HepG2 (cell line): ENCODE measurements around the gene ZNF302. TPM values are rescaled to one million over a fixed set of nuclear protein-coding genes. Genes with fewer than 3 reads are reported as not detected.

ENCODE experiments used
- ATAC-seq: fragments of 200-7000 bp; cut with Tn5 transposase; 3 replicates; pipeline ENCODE4 v1.9.1; 2020; ENCODE audit warnings: mild to moderate bottlenecking, moderate library complexity
- BruUV-seq: library from RNA; stranded (reverse); fragments of 400-500 nt; replicated peaks from 2 replicates; lab custom pipeline; 2021; lab: Mats Ljungman, UMichigan
- CTCF ChIA-PET: fragments of 300-600 bp; formaldehyde crosslinking; extraction: SDS; loops from one replicate; lab custom pipeline; 2021; ENCODE audit warnings: low total read pairs, inconsistent platforms, low intra/inter-chr PET ratio; lab: Yijun Ruan, JAX
- POLR2A ChIA-PET: fragments of 350-600 bp; sonication (Branson Sonifier 250); formaldehyde crosslinking; loops from one replicate; lab custom pipeline; 2020; ENCODE audit warnings: antibody characterized with exemption, inconsistent platforms; lab: Yijun Ruan, JAX
- DNase-seq: peaks from one replicate; pipeline ENCODE4 v3.0.0-alpha.2; 2015; ENCODE audit warnings: low spot score
- FAIRE-seq: peaks from 3 replicates; lab custom pipeline; 2011; peaks lifted over from hg19 to GRCh38; lab: Jason Lieb, UNC
- H2AFZ ChIP-seq: one replicate; pipeline ENCODE4 v1.6.1; 2011; ENCODE audit warnings: low read length, inconsistent platforms
- H3K27ac ChIP-seq: fragments of 300-600 bp; 3 replicates; pipeline ENCODE4 v1.8.0; 2011; ENCODE audit warnings: mixed run types, mild to moderate bottlenecking, mixed read lengths, low read length, inconsistent platforms; ENCODE audit not compliant: insufficient read depth; ENCODE audit errors: extremely low read length
- H3K27me3 ChIP-seq, 2 experiments: fragments of 200-600 bp in 1 of 2; 2 replicates in 1 of 2; 3 replicates in 1 of 2; pipeline versions ENCODE4 v1.6.0 to v1.8.0; 2011; ENCODE audit warnings: low read length in 2 of 2, mild to moderate bottlenecking in 2 of 2, moderate library complexity in 2 of 2, inconsistent platforms in 1 of 2; ENCODE audit not compliant: insufficient read depth in 2 of 2, control insufficient read depth in 1 of 2
- H3K36me3 ChIP-seq, 2 experiments: fragments of 200-600 bp in 1 of 2; replicated peaks in 1 of 2; 2 replicates in 1 of 2; 3 replicates in 1 of 2; pipeline versions ENCODE4 v1.5.1 to v1.8.0; 2011; ENCODE audit warnings: low read length in 2 of 2, inconsistent platforms in 1 of 2; ENCODE audit not compliant: insufficient read depth in 2 of 2, control insufficient read depth in 1 of 2
- H3K4me1 ChIP-seq: 2 replicates; pipeline ENCODE4 v1.5.1; 2012; ENCODE audit warnings: low read length, inconsistent platforms; ENCODE audit not compliant: insufficient read depth
- H3K4me2 ChIP-seq: 2 replicates; pipeline ENCODE4 v1.6.0; 2011; ENCODE audit warnings: low read depth, low read length, inconsistent platforms
- H3K4me3 ChIP-seq, 3 experiments: fragments of 200-600 bp in 1 of 3; sonication (generic), shearing (Covaris generic) in 1 of 3; replicated peaks in 1 of 3; 2 replicates each; pipeline ENCODE4 v1.5.1; 2011 to 2016; ENCODE audit warnings: low read length in 3 of 3, inconsistent platforms in 2 of 3, low read depth in 2 of 3, mild to moderate bottlenecking in 2 of 3, control low read depth in 1 of 3, mixed read lengths in 1 of 3; ENCODE audit not compliant: insufficient read depth in 1 of 3
- H3K79me2 ChIP-seq: one replicate; pipeline ENCODE4 v1.6.1; 2011; ENCODE audit warnings: low read length, inconsistent platforms; ENCODE audit not compliant: insufficient read depth
- H3K9ac ChIP-seq: 2 replicates; pipeline ENCODE4 v1.6.0; 2011; ENCODE audit warnings: mild to moderate bottlenecking, low read depth, low read length, inconsistent platforms; ENCODE audit not compliant: insufficient read depth
- H3K9me3 ChIP-seq: 2 replicates; pipeline ENCODE4 v1.5.1; 2012; ENCODE audit warnings: mild to moderate bottlenecking, low read length
- H4K20me1 ChIP-seq: 2 replicates; pipeline ENCODE4 v1.6.0; 2011; ENCODE audit warnings: inconsistent platforms, mild to moderate bottlenecking, low read length, moderate library complexity; ENCODE audit not compliant: insufficient read depth
- ATF1 ChIP-seq: IDR thresholded peaks from 2 replicates; pipeline ENCODE4 v1.6.1; 2016; ENCODE audit warnings: mild to moderate bottlenecking, control low read depth
- GABPA ChIP-seq, 2 experiments: IDR thresholded peaks; 2 replicates each; pipeline ENCODE4 v1.6.1; 2011 to 2016; ENCODE audit warnings: low read depth in 2 of 2, low read length in 1 of 2, missing biosample characterization in 1 of 2, missing genetic modification characterization in 1 of 2
- GATAD2A ChIP-seq: IDR thresholded peaks from 2 replicates; pipeline ENCODE4 v1.6.1; 2016
- HMGXB3 ChIP-seq: sonication (generic); formaldehyde crosslinking; IDR thresholded peaks from 2 replicates; pipeline ENCODE4 v1.4.0; 2020; ENCODE audit warnings: missing genetic modification reagents, borderline replicate concordance
- HNF1B ChIP-seq: sonication (generic); formaldehyde crosslinking; IDR thresholded peaks from 2 replicates; pipeline ENCODE4 v1.5.1; 2020; ENCODE audit warnings: mild to moderate bottlenecking, moderate library complexity, missing genetic modification reagents
- HNF4A ChIP-seq: sonication (generic); formaldehyde crosslinking; IDR thresholded peaks from 2 replicates; pipeline ENCODE4 v1.4.0; 2020; ENCODE audit warnings: missing genetic modification reagents
- KDM5A ChIP-seq: fragments of 200-600 bp; sonication (generic); IDR thresholded peaks from 2 replicates; pipeline ENCODE4 v1.7.0; 2018; ENCODE audit warnings: antibody characterized with exemption, mild to moderate bottlenecking, low read length, borderline replicate concordance
- MZF1 ChIP-seq: sonication (generic); formaldehyde crosslinking; IDR thresholded peaks from 2 replicates; pipeline ENCODE4 v1.8.1; 2023; ENCODE audit warnings: mild to moderate bottlenecking, missing genetic modification reagents, borderline replicate concordance
- NR2F6 ChIP-seq, 2 experiments: IDR thresholded peaks; 2 replicates each; pipeline ENCODE4 v1.6.1; 2016; ENCODE audit warnings: antibody characterized with exemption in 1 of 2, mild to moderate bottlenecking in 1 of 2
- RARA ChIP-seq: IDR thresholded peaks from 2 replicates; pipeline ENCODE4 v1.6.1; 2016; ENCODE audit warnings: missing genetic modification reagents, missing compliant biosample characterization
- SALL1 ChIP-seq: sonication (generic); formaldehyde crosslinking; IDR thresholded peaks from 2 replicates; pipeline ENCODE4 v1.8.0; 2022; ENCODE audit warnings: mild to moderate bottlenecking, missing genetic modification reagents
- SALL2 ChIP-seq: sonication (generic); formaldehyde crosslinking; IDR thresholded peaks from 2 replicates; pipeline ENCODE4 v1.8.1; 2023; ENCODE audit warnings: mild to moderate bottlenecking, missing genetic modification reagents, inconsistent platforms
- TFDP1 ChIP-seq: IDR thresholded peaks from 2 replicates; pipeline ENCODE4 v1.6.1; 2016; ENCODE audit warnings: missing compliant biosample characterization, missing genetic modification reagents, borderline replicate concordance
- THRA ChIP-seq: sonication (generic); formaldehyde crosslinking; IDR thresholded peaks from 2 replicates; pipeline ENCODE4 v1.4.0; 2020; ENCODE audit warnings: missing genetic modification reagents, borderline replicate concordance
- XBP1 ChIP-seq: sonication (generic); formaldehyde crosslinking; IDR thresholded peaks from 2 replicates; pipeline ENCODE4 v1.5.0; 2020; ENCODE audit warnings: missing genetic modification reagents
- ZNF20 ChIP-seq: sonication (generic); formaldehyde crosslinking; IDR thresholded peaks from 2 replicates; pipeline ENCODE4 v1.4.0; 2020; ENCODE audit warnings: mild to moderate bottlenecking, moderate library complexity, missing genetic modification reagents
- ZNF772 ChIP-seq: sonication (generic); formaldehyde crosslinking; IDR thresholded peaks from 2 replicates; pipeline ENCODE4 v1.5.0; 2020; ENCODE audit warnings: mild to moderate bottlenecking, missing genetic modification reagents
- WGBS: methylation state at CpG from one replicate; pipeline ENCODE4 v1.1.6; 2017; ENCODE audit warnings: low lambda C conversion rate; 5-methylcytosine and 5-hydroxymethylcytosine counted together
- in situ Hi-C: cut with HindIII; loops from 2 replicates; pipeline ENCODE4 v1.10.0; 2017; ENCODE audit warnings: low pct_unique_long_range_greater_than_20kb; ENCODE audit not compliant: extremely low pct_ligation_motif_present
- intact Hi-C: fragments of 100-400 bp; cut with micrococcal nuclease; formaldehyde crosslinking; loops from one replicate; pipeline ENCODE4 v1.10.0; 2022; ENCODE audit not compliant: unreplicated experiment
- polyA plus RNA-seq, 8 experiments: library from polyadenylated mRNA; depleted of rRNA in 3 of 8; stranded (reverse) in 7 of 8; unstranded in 1 of 8; fragments of >200 nt; fragmentation: Illumina TruSeq in 4 of 8; extraction: Trizol in 4 of 8; gene quantifications; 2 replicates each; pipeline versions ENCODE4 v1.2.1 to v1.2.3, GENCODE V29; 2011 to 2016; ENCODE audit warnings: low read depth in 4 of 8, missing spikeins in 1 of 8, mixed read lengths in 1 of 8; ENCODE audit not compliant: insufficient read depth in 1 of 8
- total RNA-seq, 5 experiments: library from RNA; depleted of rRNA; stranded (reverse); fragments of >200 nt; fragmentation: Illumina TruSeq; extraction: Trizol; gene quantifications; 2 replicates each; pipeline ENCODE4 v1.2.3, GENCODE V29; 2016; ENCODE audit warnings: low read depth in 1 of 5

ZNF302 gene
- total and polyA plus RNA-seq, 2 of the 13 experiments (the other 11 are each of a cell fraction or from before 2014, with no cell fraction given) = not detected

- WGBS = 0% methylated on average over 6 of the region's 6 CpGs
- Histone ChIP-seq H3K36me3 (no peaks in the 10 kb centered on the region), H3K9me3 (no peaks in the 10 kb centered on the region), H3K4me1 (peaks cover 30% of the 10 kb centered on the region), H3K27me3 (peaks cover 0 to 23% of the 10 kb centered on the region in 2 experiments; a peak in 3 of 5 replicates), H4K20me1 (no peaks in the 10 kb centered on the region), H3K4me3 (no peak overlapping the region), H2AFZ (no peak overlapping the region), H3K79me2 (no peaks in the 10 kb centered on the region), H3K27ac (peak overlapping the region; percentile 14), H3K9ac (no peak overlapping the region), H3K4me2 (peak overlapping the region; percentile 18)
- BruUV-seq = no TSS peak
- peak; percentile 86 for ATAC-seq
- peak; percentile 50 for DNase-seq
- intact Hi-C loops (no loop called here), in situ Hi-C loops (no loop called here)
- POLR2A ChIA-PET = no interaction called here
- FAIRE-seq = no peak
- CTCF ChIA-PET = no interaction called here
- TF ChIP-seq GATAD2A (CRISPR knock-in tag) (peak; percentile 61), GABPA (IDR thresholded peaks at IDR 0.05; ENCODE audit: low read depth, low read length) (no peak), GABPA (CRISPR knock-in tag; IDR thresholded peaks at IDR 0.05; ENCODE audit: low read depth) (peak; percentile 68), NR2F6 (IDR thresholded peaks at IDR 0.05) (0 out of 2 replicates have a peak, but pooled peaks have one; percentile 15), NR2F6 (CRISPR knock-in tag; IDR thresholded peaks at IDR 0.05) (0 out of 2 replicates have a peak, but pooled peaks have one; percentile 31), XBP1 (no peak), ZNF20 (CRISPR knock-in tag) (no peak), TFDP1 (CRISPR knock-in tag) (no peak), HMGXB3 (CRISPR knock-in tag) (no peak), HNF4A (CRISPR knock-in tag) (peak; percentile 58; the same call in 1 of the 2 replicates), ATF1 (no peak), MZF1 (CRISPR knock-in tag) (no peak), RARA (CRISPR knock-in tag) (peak; percentile 92), ZNF772 (CRISPR knock-in tag) (no peak), SALL1 (peak; percentile 60), HNF1B (CRISPR knock-in tag) (peak; percentile 48; the same call in 1 of the 2 replicates), KDM5A (no peak), SALL2 (CRISPR knock-in tag) (no peak), THRA (peak; percentile 63; the same call in 1 of the 2 replicates)
Measured at GRCh38 chr19:34725400-34725799, 47.9 kb downstream of the ZNF302 start.
